Muscle of leg (tissue), 16 donors: ENCODE data around the gene RABL2B. TPM values are rescaled to one million over a fixed set of nuclear protein-coding genes. Genes with fewer than 3 reads are reported as not detected.
A peak's percentile ranks its signal among the peaks of the same experiment; 100 is the strongest.
"Not testable (repeated sequence)": the region's sequence is repeated elsewhere in the genome, so short reads cannot be mapped to it uniquely, and the experiment has no call there.

Source experiments
- DNase-seq: peaks from one replicate; pipeline ENCODE4 v3.0.0; 2013
- H3K27ac ChIP-seq: one replicate; pipeline ENCODE4 v1.5.1; 2013; ENCODE audit warnings: mild to moderate bottlenecking, low read length, control low read depth
- H3K27me3 ChIP-seq: one replicate; pipeline ENCODE4 v1.6.1; 2013; ENCODE audit warnings: low read length; ENCODE audit not compliant: control insufficient read depth, insufficient read depth
- H3K36me3 ChIP-seq: one replicate; pipeline ENCODE4 v1.6.1; 2013; ENCODE audit warnings: low read length; ENCODE audit not compliant: control insufficient read depth, insufficient read depth
- H3K4me1 ChIP-seq: one replicate; pipeline ENCODE4 v1.6.1; 2013; ENCODE audit warnings: low read length; ENCODE audit not compliant: control insufficient read depth, insufficient read depth
- H3K4me3 ChIP-seq: one replicate; pipeline ENCODE4 v1.5.1; 2013; ENCODE audit warnings: low read length, control low read depth
- H3K9me3 ChIP-seq: replicated peaks from 2 replicates; pipeline ENCODE4 v1.6.1; 2013; ENCODE audit warnings: low read depth, low read length; ENCODE audit not compliant: control insufficient read depth
- WGBS: methylation state at CpG from one replicate; pipeline ENCODE4 v1.1.5; 2013; ENCODE audit warnings: missing lambda C conversion rate; ENCODE audit not compliant: insufficient coverage; 5-methylcytosine and 5-hydroxymethylcytosine counted together
- long read RNA-seq, 11 donors: transcript quantifications; one replicate each; lab custom pipeline, GENCODE V29; 2026
- polyA plus RNA-seq, 8 donors: library from polyadenylated mRNA; unstranded; fragments of 120-200 nt; gene quantifications; one replicate each; pipeline versions ENCODE4 v1.2.1 to v1.2.3, GENCODE V29; 2013; ENCODE audit warnings: inconsistent platforms in 1 of 8, low replicate concordance in 1 of 8; ENCODE audit not compliant: insufficient read length in 8 of 8, insufficient read depth in 1 of 8
- total RNA-seq: library from RNA; stranded (reverse); fragments of 120-200 nt; gene quantifications from one replicate; pipeline ENCODE4 v1.2.4, GENCODE V29; 2013

Gene RABL2B
- total RNA-seq (9.9 TPM), polyA plus RNA-seq (10 to 100 TPM; 14.6 to 29.8 (median 21.2) TPM)
- long read RNA-seq, donor 1, partial matches to known transcripts: 0 of 1 reads
- long read RNA-seq, donor 1, other reads (novel, unspliced or antisense): 0 of 1 reads
- long read RNA-seq, donor 2: 0 reads
- long read RNA-seq, donor 3, partial matches to known transcripts: 0 of 2 reads
- long read RNA-seq, donor 3, other reads (novel, unspliced or antisense): 0 of 2 reads
- long read RNA-seq, donor 4: 0 reads
- long read RNA-seq, donor 5, partial matches to known transcripts: 13 of 15 reads
- long read RNA-seq, donor 5, other reads (novel, unspliced or antisense): 0 of 15 reads
- long read RNA-seq, donor 6, partial matches to known transcripts: 0 of 5 reads
- long read RNA-seq, donor 6, other reads (novel, unspliced or antisense): 0 of 5 reads
- long read RNA-seq, donor 7, partial matches to known transcripts: 0 of 3 reads
- long read RNA-seq, donor 7, other reads (novel, unspliced or antisense): 0 of 3 reads
- long read RNA-seq, donor 8: 0 reads
- long read RNA-seq, donor 9: 0 reads
- long read RNA-seq, donor 10, partial matches to known transcripts: 0 of 4 reads
- long read RNA-seq, donor 10, other reads (novel, unspliced or antisense): 0 of 4 reads
- long read RNA-seq, donor 11, partial matches to known transcripts: 0 of 2 reads
- long read RNA-seq, donor 11, other reads (novel, unspliced or antisense): 0 of 2 reads

- H3K4me3 ChIP-seq: peak within 1 kb of the TSS; percentile 43
- H3K36me3 ChIP-seq, H3K27ac ChIP-seq, H3K27me3 ChIP-seq, H3K9me3 ChIP-seq, H3K4me1 ChIP-seq: not testable (repeated sequence)
- 1% methylated on average over 14 of the region's 77 CpGs for WGBS
- peak; percentile 92 for DNase-seq
These were observed at the start of gene RABL2B for GRCh38 chr22:50783033-50783879. TSS of gene RABL2B (minus strand) at chr22:50783636. CDS start at chr22:50782294, 1,342 bp downstream.

GRCh38 chr22:50786936-50787335, 3.5 kb upstream of the RABL2B start:
- H3K4me1 ChIP-seq, H3K27me3 ChIP-seq, H3K36me3 ChIP-seq, H3K27ac ChIP-seq, H3K4me3 ChIP-seq, DNase-seq, H3K9me3 ChIP-seq: not testable (repeated sequence)
- WGBS: no CpG with 5 or more reads among the region's 5 CpGs

GRCh38 chr22:50785289-50785688, 1.9 kb upstream of the RABL2B start:
- H3K27me3 ChIP-seq, H3K4me1 ChIP-seq, H3K36me3 ChIP-seq, H3K9me3 ChIP-seq, H3K4me3 ChIP-seq, H3K27ac ChIP-seq: not testable (repeated sequence)
- peak; percentile 10 for DNase-seq
- WGBS: no CpG with 5 or more reads among the region's 5 CpGs

- not testable (repeated sequence) for DNase-seq, H3K9me3 ChIP-seq, H3K27me3 ChIP-seq, H3K36me3 ChIP-seq, H3K4me1 ChIP-seq, H3K27ac ChIP-seq
- H3K4me3 ChIP-seq: peak overlapping the region; percentile 43
- WGBS: no CpG with 5 or more reads among the region's 16 CpGs
These were observed 442 bp upstream of the RABL2B start for GRCh38 chr22:50783880-50784276.

- H3K36me3 ChIP-seq, H3K4me1 ChIP-seq, DNase-seq, H3K27ac ChIP-seq, H3K27me3 ChIP-seq, H3K4me3 ChIP-seq, H3K9me3 ChIP-seq: not testable (repeated sequence)
- no CpG with 5 or more reads among the region's 3 CpGs for WGBS
These were observed 1.2 kb downstream of the RABL2B start for GRCh38 chr22:50782253-50782652.

GRCh38 chr22:50780244-50780643, 3.2 kb downstream of the RABL2B start:
- not testable (repeated sequence) for H3K27ac ChIP-seq, H3K9me3 ChIP-seq, H3K4me1 ChIP-seq, DNase-seq, H3K27me3 ChIP-seq, H3K36me3 ChIP-seq, H3K4me3 ChIP-seq
- WGBS: 60% methylated on average over 1 of the region's 4 CpGs

- not testable (repeated sequence) for H3K27ac ChIP-seq, H3K4me3 ChIP-seq, DNase-seq, H3K9me3 ChIP-seq, H3K36me3 ChIP-seq, H3K27me3 ChIP-seq, H3K4me1 ChIP-seq
- no CpG with 5 or more reads among the region's 5 CpGs for WGBS
These were observed 5.8 kb downstream of the RABL2B start for GRCh38 chr22:50777631-50778030.

GRCh38 chr22:50775132-50775531, 8.3 kb downstream of the RABL2B start:
- not testable (repeated sequence) for H3K27ac ChIP-seq, H3K4me3 ChIP-seq, H3K36me3 ChIP-seq, H3K9me3 ChIP-seq, H3K27me3 ChIP-seq, H3K4me1 ChIP-seq
- WGBS: 8% methylated on average over 10 of the region's 12 CpGs
- DNase-seq: peak; percentile 12

GRCh38 chr22:50764288-50764687, 19.1 kb downstream of the RABL2B start:
- H3K9me3 ChIP-seq, H3K27me3 ChIP-seq, H3K27ac ChIP-seq, H3K36me3 ChIP-seq, DNase-seq, H3K4me1 ChIP-seq, H3K4me3 ChIP-seq: not testable (repeated sequence)
- no CpG with 5 or more reads among the region's 3 CpGs for WGBS

GRCh38 chr22:50761829-50762228, 21.6 kb downstream of the RABL2B start:
- H3K4me3 ChIP-seq, H3K27me3 ChIP-seq, H3K27ac ChIP-seq, DNase-seq, H3K9me3 ChIP-seq, H3K4me1 ChIP-seq, H3K36me3 ChIP-seq: not testable (repeated sequence)
- WGBS: no CpG with 5 or more reads among the region's 2 CpGs
